Smooth muscle cell (in vitro differentiated cells): ENCODE data around the gene ZNF184. TPM values are rescaled to one million over a fixed set of nuclear protein-coding genes. Genes with fewer than 3 reads are reported as not detected.

Experiments
- DNase-seq: peaks from one replicate; lab custom pipeline; 2025; ENCODE audit not compliant: unreplicated experiment; lab: John Stamatoyannopoulos, UW
- H2AFZ ChIP-seq: fragments of 200-600 bp; sonication (generic); 2 replicates; pipeline ENCODE4 v1.6.0; 2016; ENCODE audit warnings: antibody characterized with exemption, low read depth, mild to moderate bottlenecking
- H3F3A ChIP-seq: fragments of 200-600 bp; sonication (generic); 2 replicates; pipeline ENCODE4 v1.6.0; 2017; ENCODE audit warnings: antibody characterized with exemption, low read depth
- H3K27ac ChIP-seq: fragments of 200-600 bp; sonication (generic); 2 replicates; pipeline ENCODE4 v1.5.1; 2016; ENCODE audit warnings: low read depth, mild to moderate bottlenecking
- H3K27me3 ChIP-seq: fragments of 200-600 bp; sonication (generic); 2 replicates; pipeline ENCODE4 v1.6.1; 2016; ENCODE audit warnings: low read depth, mild to moderate bottlenecking
- H3K36me3 ChIP-seq: fragments of 200-600 bp; sonication (generic); 2 replicates; pipeline ENCODE4 v1.5.1; 2016; ENCODE audit warnings: low read depth
- H3K4me1 ChIP-seq: fragments of 200-600 bp; sonication (generic); 2 replicates; pipeline ENCODE4 v1.5.1; 2016; ENCODE audit warnings: low read depth
- H3K4me2 ChIP-seq: fragments of 200-600 bp; sonication (generic); 2 replicates; pipeline ENCODE4 v1.6.0; 2016; ENCODE audit warnings: mild to moderate bottlenecking
- H3K4me3 ChIP-seq: fragments of 200-600 bp; sonication (generic); 2 replicates; pipeline ENCODE4 v1.5.1; 2016; ENCODE audit warnings: mild to moderate bottlenecking
- H3K79me2 ChIP-seq: fragments of 200-600 bp; sonication (generic); 2 replicates; pipeline ENCODE4 v1.6.0; 2016; ENCODE audit warnings: low read depth, mild to moderate bottlenecking
- H3K9ac ChIP-seq: fragments of 200-600 bp; sonication (generic); 2 replicates; pipeline ENCODE4 v1.6.0; 2016; ENCODE audit warnings: low read depth
- H3K9me3 ChIP-seq: fragments of 200-600 bp; sonication (generic); replicated peaks from 2 replicates; pipeline ENCODE4 v1.5.1; 2016; ENCODE audit warnings: low read depth
- H4K20me1 ChIP-seq: fragments of 200-600 bp; sonication (generic); 2 replicates; pipeline ENCODE4 v1.6.0; 2016; ENCODE audit warnings: low read depth
- WGBS: methylation state at CpG from one replicate; pipeline ENCODE4 v1.1.7; 2016; ENCODE audit warnings: low lambda C conversion rate; 5-methylcytosine and 5-hydroxymethylcytosine counted together
- polyA plus RNA-seq: library from polyadenylated mRNA; unstranded; fragments of >200 nt; fragmentation: Nextera tagmentation; extraction: Ambion mirVana; gene quantifications from 2 replicates; pipeline ENCODE4 v1.2.1, GENCODE V29; 2016
- total RNA-seq: library from RNA; depleted of rRNA; stranded (reverse); fragments of >200 nt; gene quantifications from 2 replicates; pipeline ENCODE4 v1.2.3, GENCODE V29; 2014
- TF ChIP-seq, protein P1 (sequence below): fragments of 200-600 bp; sonication (generic); IDR thresholded peaks from 2 replicates; pipeline ENCODE4 v1.5.1; 2017; ENCODE audit warnings: borderline replicate concordance, mild to moderate bottlenecking, antibody characterized with exemption; ENCODE audit not compliant: insufficient read depth, poor library complexity, severe bottlenecking

The ZNF184 gene
- total and polyA plus RNA-seq, 2 experiments from 2014 or later: 7.8 to 9.9 TPM

DNA sequence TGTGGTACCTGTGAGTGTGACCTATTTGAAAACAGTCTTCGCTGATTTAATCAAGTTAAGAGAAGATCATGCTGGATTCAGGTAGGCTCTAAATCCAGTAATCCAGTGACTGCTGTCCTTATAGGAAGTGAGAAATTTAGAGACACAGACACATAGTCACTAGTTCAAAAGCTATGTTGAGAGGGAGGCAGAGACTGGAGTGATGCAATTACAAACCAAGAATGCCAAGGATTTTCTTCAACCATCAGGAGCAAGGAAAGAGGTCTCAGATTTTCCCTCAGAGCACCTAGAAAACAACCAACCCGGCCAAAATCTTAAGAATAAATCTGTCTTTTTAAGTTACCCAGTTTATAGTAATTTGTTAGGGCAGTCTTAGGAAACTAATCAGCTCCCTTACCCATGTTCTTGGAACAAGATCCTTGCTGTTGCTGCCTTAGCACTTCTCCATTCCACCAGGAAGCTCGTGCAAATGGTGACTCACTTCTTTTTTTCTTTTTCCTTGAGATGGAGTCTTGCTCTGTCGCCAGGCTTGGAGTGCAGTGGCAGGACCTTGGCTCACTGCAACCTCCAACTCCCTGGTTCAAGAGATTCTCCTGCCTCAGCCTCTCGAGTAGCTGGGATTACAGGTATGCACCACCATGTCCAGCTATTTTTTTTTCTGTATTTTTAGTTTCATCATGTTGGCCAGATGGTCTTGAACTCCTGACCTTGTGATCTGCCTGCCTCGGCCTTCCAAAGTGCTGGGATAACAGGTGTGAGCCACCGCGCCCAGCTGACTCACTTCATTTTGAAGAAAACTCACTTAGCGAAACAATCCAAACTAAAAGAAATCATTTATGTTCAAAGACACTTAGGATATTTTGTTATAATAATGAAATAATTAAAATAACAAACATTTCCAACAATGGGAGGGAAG, 34.4 kb upstream of the ZNF184 start:
- no peak overlapping the region for H2AFZ ChIP-seq
- H4K20me1 ChIP-seq: no peaks in the 10 kb centered on the region
- H3K9me3 ChIP-seq: no peaks in the 10 kb centered on the region
- TF ChIP-seq, protein P1, sequence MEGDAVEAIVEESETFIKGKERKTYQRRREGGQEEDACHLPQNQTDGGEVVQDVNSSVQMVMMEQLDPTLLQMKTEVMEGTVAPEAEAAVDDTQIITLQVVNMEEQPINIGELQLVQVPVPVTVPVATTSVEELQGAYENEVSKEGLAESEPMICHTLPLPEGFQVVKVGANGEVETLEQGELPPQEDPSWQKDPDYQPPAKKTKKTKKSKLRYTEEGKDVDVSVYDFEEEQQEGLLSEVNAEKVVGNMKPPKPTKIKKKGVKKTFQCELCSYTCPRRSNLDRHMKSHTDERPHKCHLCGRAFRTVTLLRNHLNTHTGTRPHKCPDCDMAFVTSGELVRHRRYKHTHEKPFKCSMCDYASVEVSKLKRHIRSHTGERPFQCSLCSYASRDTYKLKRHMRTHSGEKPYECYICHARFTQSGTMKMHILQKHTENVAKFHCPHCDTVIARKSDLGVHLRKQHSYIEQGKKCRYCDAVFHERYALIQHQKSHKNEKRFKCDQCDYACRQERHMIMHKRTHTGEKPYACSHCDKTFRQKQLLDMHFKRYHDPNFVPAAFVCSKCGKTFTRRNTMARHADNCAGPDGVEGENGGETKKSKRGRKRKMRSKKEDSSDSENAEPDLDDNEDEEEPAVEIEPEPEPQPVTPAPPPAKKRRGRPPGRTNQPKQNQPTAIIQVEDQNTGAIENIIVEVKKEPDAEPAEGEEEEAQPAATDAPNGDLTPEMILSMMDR: no peak
- H3K27ac ChIP-seq: no peak overlapping the region
- no peaks in the 10 kb centered on the region for H3K79me2 ChIP-seq
- DNase-seq: no peak
- H3K9ac ChIP-seq: no peak overlapping the region
- 83% methylated on average over 9 of the region's 9 CpGs for WGBS
- no peaks in the 10 kb centered on the region for H3K27me3 ChIP-seq
- no peaks in the 10 kb centered on the region for H3K4me1 ChIP-seq
- H3K36me3 ChIP-seq: no peaks in the 10 kb centered on the region
- no peak overlapping the region for H3K4me2 ChIP-seq
- H3F3A ChIP-seq: peaks cover 5% of the 10 kb centered on the region
- no peak overlapping the region for H3K4me3 ChIP-seq

DNA sequence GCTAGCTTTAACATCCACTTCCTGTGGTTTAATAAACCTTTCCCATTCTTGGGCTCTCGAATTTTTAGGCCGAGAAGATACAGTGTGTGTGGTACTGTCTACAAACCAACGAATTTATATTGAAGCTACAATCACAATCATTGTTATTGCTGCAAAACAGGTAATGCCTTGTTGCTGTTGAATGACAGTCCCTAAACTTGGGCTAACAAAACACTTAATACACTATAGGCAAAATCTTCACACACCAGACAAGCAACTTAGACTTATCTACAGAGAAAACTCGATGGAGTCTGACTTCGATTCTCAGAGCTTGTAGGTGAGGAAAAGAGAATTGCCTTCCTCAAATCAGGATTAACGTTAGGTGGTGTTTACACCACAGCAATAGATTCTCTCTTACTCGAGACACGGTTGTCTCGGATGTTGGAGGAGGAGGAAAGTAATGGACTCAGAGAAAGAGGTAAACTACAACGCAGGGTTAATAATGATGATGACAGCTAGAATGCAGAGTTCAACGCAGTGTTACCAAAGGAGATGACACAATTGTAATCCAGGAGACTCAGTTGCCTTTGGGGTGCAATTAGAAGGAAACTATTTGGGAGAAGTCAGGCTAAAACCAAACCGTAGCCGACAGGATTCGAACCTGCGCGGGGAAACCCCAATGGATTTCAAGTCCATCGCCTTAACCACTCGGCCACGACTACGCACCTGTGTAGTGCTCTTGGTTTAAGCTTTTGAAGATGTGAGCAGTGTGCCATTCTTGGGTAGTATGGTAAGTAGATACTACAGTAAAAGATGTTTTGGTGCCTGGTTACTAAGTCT, 32.5 kb upstream of the ZNF184 start:
- no peaks in the 10 kb centered on the region for H3K9me3 ChIP-seq
- DNase-seq: no peak
- peaks cover 2% of the 10 kb centered on the region for H3K27me3 ChIP-seq
- peak overlapping the region; percentile 44 for H2AFZ ChIP-seq
- no peaks in the 10 kb centered on the region for H3K4me1 ChIP-seq
- peaks cover 5% of the 10 kb centered on the region for H3F3A ChIP-seq
- no peak overlapping the region for H3K4me3 ChIP-seq
- TF ChIP-seq, protein P1: no peak
- H3K4me2 ChIP-seq: no peak overlapping the region
- 30% methylated on average over 20 of the region's 20 CpGs for WGBS
- no peaks in the 10 kb centered on the region for H3K36me3 ChIP-seq
- H3K9ac ChIP-seq: no peak overlapping the region
- H4K20me1 ChIP-seq: no peaks in the 10 kb centered on the region
- H3K27ac ChIP-seq: no peak overlapping the region
- H3K79me2 ChIP-seq: no peaks in the 10 kb centered on the region

DNA sequence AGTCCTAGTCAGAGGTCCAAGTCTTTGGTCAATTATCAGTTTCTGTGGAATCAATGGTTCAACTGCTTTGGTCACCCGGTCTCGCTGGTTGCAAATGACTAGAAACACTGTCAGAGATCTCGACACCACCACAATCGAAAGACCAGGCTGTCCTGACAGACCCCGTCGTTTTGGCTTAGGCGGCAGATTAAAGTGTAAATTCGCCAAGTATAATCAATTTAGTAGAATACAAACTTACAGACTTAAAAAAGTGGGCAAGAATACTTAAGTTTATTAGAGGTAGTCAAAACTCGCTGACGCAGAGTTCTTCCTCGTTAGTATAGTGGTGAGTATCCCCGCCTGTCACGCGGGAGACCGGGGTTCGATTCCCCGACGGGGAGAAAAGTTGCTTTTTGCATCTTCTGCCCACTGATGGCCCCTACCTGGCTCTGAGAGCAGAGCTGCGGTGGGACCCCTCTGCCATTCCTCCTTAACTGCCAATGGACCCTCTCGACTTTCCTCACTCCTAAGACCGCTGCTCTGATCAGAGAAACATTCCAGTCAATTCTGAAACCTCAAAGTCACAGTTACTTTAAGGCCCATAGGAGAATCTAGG, 30.6 kb upstream of the ZNF184 start:
- peak; percentile 25 for DNase-seq
- H3K9ac ChIP-seq: peak overlapping the region; percentile 31
- peak overlapping the region; percentile 88 for H3K4me2 ChIP-seq
- H3K4me1 ChIP-seq: no peaks in the 10 kb centered on the region
- no peaks in the 10 kb centered on the region for H3K36me3 ChIP-seq
- peaks cover 13% of the 10 kb centered on the region for H3K27me3 ChIP-seq
- no peaks in the 10 kb centered on the region for H3K9me3 ChIP-seq
- peak overlapping the region; percentile 67 for H3K4me3 ChIP-seq
- no peaks in the 10 kb centered on the region for H3K79me2 ChIP-seq
- 3% methylated on average over 21 of the region's 21 CpGs for WGBS
- H4K20me1 ChIP-seq: no peaks in the 10 kb centered on the region
- TF ChIP-seq, protein P1: no peak
- no peak overlapping the region for H3K27ac ChIP-seq
- H3F3A ChIP-seq: peaks cover 5% of the 10 kb centered on the region
- peak overlapping the region; percentile 93 for H2AFZ ChIP-seq
